ENCODE results near the gene VSIG10L. TPM values are rescaled to one million over a fixed set of nuclear protein-coding genes. Genes with fewer than 3 reads are reported as not detected.

Gene VSIG10L
- total RNA-seq, 1 experiment from 2014 or later, result 4.5 TPM

DNA sequence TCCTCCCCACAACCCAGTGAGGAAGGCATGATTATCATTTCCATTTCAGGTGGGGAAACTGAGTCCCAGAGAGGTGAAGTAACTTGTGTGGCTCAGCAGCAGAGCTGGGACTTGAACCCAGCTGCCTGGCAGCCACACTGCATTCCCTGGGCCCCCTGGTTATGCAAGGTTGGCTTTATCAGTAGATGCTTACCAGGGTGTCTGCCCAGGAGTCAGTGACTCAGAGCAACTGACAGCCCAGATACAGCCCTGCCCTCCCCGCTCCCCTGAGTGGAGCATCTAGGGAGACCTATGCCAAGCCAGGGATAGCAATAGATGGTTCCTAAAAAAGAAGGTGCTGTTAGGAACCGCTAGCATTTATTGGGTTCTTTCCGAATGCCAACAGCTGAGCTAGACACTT, 24.6 kb downstream of the VSIG10L start:
- DNase-seq, result no peak
- H3K27me3 ChIP-seq (replicated peaks; ENCODE audit: control insufficient read depth, insufficient read depth, low read length), result no peaks in the 10 kb centered on the region
- H3K4me3 ChIP-seq (ENCODE audit: low read depth, low read length), result no peak overlapping the region
- Mint-ChIP-seq H3K27ac (ENCODE audit: unreplicated experiment) (no peak overlapping the region), H3K27me3 (ENCODE audit: insufficient read depth, unreplicated experiment) (peaks cover 6% of the 10 kb centered on the region), H3K9me3 (ENCODE audit: unreplicated experiment) (peaks cover 15% of the 10 kb centered on the region), H3K4me3 (ENCODE audit: unreplicated experiment) (no peak overlapping the region), H3K4me1 (ENCODE audit: low read depth, unreplicated experiment) (no peaks in the 10 kb centered on the region), H3K36me3 (ENCODE audit: insufficient read depth, unreplicated experiment) (no peaks in the 10 kb centered on the region)
- ChIA-PET POLR2A (no interaction called here), CTCF (no interaction called here)
- no peaks in the 10 kb centered on the region for H3K4me1 ChIP-seq
- peaks cover 6% of the 10 kb centered on the region for H3K9me3 ChIP-seq
- TF ChIP-seq, protein P1, sequence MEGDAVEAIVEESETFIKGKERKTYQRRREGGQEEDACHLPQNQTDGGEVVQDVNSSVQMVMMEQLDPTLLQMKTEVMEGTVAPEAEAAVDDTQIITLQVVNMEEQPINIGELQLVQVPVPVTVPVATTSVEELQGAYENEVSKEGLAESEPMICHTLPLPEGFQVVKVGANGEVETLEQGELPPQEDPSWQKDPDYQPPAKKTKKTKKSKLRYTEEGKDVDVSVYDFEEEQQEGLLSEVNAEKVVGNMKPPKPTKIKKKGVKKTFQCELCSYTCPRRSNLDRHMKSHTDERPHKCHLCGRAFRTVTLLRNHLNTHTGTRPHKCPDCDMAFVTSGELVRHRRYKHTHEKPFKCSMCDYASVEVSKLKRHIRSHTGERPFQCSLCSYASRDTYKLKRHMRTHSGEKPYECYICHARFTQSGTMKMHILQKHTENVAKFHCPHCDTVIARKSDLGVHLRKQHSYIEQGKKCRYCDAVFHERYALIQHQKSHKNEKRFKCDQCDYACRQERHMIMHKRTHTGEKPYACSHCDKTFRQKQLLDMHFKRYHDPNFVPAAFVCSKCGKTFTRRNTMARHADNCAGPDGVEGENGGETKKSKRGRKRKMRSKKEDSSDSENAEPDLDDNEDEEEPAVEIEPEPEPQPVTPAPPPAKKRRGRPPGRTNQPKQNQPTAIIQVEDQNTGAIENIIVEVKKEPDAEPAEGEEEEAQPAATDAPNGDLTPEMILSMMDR (IDR thresholded peaks at IDR 0.05; ENCODE audit: insufficient read depth in 1 of 2, low read depth in 1 of 2, low read length in 1 of 2, severe bottlenecking in 1 of 2, unreplicated experiment in 1 of 2), result no peak
- H3K36me3 ChIP-seq (ENCODE audit: control insufficient read depth, insufficient read depth, low read length), result no peaks in the 10 kb centered on the region
- intact Hi-C loops (cut with micrococcal nuclease; ENCODE audit: unreplicated experiment), result no loop called here
- BruUV-seq (replicated peaks), result no TSS peak

DNA sequence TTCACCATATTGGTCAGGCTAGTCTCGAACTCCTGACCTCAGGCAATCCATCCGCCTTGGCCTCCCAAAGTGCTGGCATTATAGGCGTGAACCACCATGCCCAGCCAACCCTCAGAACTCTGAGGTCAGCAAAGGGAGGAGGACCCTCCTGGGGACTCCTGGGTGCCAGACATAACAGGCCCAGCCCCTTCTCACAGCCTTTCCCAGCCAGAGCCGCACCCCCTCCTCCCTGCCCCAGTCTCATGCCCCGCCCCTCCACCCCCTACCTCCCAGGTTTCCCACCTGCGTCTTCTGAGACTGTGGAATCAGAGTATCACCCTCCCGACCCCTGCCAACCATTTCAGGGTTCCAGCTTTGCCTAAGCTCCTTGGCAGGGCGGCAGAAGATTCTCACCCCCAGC, 25.3 kb downstream of the VSIG10L start:
- Histone ChIP-seq H3K36me3 (ENCODE audit: control insufficient read depth, insufficient read depth, low read length) (no peaks in the 10 kb centered on the region), H3K9me3 (peaks cover 6% of the 10 kb centered on the region), H3K4me1 (no peaks in the 10 kb centered on the region), H3K4me3 (ENCODE audit: low read depth, low read length) (no peak overlapping the region), H3K27me3 (replicated peaks; ENCODE audit: control insufficient read depth, insufficient read depth, low read length) (no peaks in the 10 kb centered on the region)
- DNase-seq, result no peak
- Mint-ChIP-seq H3K36me3 (ENCODE audit: insufficient read depth, unreplicated experiment) (no peaks in the 10 kb centered on the region), H3K4me3 (ENCODE audit: unreplicated experiment) (no peak overlapping the region), H3K4me1 (ENCODE audit: low read depth, unreplicated experiment) (no peaks in the 10 kb centered on the region), H3K9me3 (ENCODE audit: unreplicated experiment) (peaks cover 15% of the 10 kb centered on the region), H3K27ac (ENCODE audit: unreplicated experiment) (no peak overlapping the region), H3K27me3 (ENCODE audit: insufficient read depth, unreplicated experiment) (peaks cover 6% of the 10 kb centered on the region)
- intact Hi-C loops (cut with micrococcal nuclease; ENCODE audit: unreplicated experiment), result no loop called here
- TF ChIP-seq, protein P1 (IDR thresholded peaks at IDR 0.05; ENCODE audit: insufficient read depth in 1 of 2, low read depth in 1 of 2, low read length in 1 of 2, severe bottlenecking in 1 of 2, unreplicated experiment in 1 of 2), result no peak
- POLR2A ChIA-PET, result no interaction called here
- no TSS peak for BruUV-seq (replicated peaks)
- CTCF ChIA-PET, result no interaction called here

DNA sequence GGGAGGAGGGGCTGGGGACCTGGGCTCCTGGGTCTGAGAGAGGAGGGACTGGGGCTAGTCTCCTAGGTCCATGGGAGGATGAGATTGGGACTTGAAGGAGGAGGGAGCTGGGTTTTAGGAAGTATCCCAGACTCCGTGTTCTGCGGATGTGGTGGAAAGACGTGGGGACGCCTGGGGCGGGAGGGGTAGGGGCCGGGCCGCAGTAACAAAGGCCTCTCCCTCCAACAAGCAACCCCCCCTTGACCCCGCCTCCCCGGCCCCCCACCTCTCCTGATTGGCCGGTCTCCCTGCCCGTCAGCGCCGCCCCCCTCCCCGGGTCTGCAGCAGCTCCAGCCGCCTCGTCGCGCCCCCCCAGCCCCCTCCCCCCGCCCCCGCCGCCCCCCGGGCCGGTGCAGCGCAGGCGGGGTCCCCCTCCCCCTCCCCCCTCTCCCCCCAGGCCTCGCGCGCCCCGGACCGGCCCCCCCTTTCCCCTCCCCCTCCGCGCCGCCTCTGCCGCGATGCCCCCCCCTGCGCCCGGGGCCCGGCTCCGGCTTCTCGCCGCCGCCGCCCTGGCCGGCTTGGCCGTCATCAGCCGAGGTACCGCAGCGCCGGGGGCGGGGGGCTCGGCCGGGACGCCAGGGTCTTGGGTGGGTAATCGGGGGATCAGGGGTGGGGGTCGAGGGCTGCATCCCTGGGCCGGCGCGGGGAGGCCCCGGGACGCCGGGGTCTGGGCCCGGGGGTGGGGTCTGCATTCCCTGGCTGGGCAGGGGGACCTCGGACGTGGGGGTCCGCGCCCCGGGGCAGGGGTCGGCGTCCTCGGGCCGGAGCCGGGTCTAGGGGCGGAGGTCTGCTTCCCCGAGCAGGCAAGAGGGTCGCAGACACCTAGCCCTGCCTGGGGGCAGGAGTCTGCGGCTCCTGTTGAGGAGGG, 30.3 kb downstream of the VSIG10L start, which contains the start of gene IGLON5:
Gene IGLON5, plus strand, starts transcription at position 294 of the 907 bp plus-strand sequence. Its CDS starts 204 bp downstream, at position 498.
- BruUV-seq (replicated peaks), result no TSS peak

More for the DNA sequence above, 30.3 kb downstream of the VSIG10L start, which contains the start of gene IGLON5:
- intact Hi-C loops (cut with micrococcal nuclease; ENCODE audit: unreplicated experiment), result no loop called here
- no peak within 1 kb of the TSS for H3K4me3 ChIP-seq (ENCODE audit: low read depth, low read length)
- no peaks in the 10 kb centered on the region for H3K27me3 ChIP-seq (replicated peaks; ENCODE audit: control insufficient read depth, insufficient read depth, low read length)
- CTCF ChIA-PET, result no interaction called here
- no peaks in the 10 kb centered on the region for H3K36me3 ChIP-seq (ENCODE audit: control insufficient read depth, insufficient read depth, low read length)
- H3K27me3 Mint-ChIP-seq (ENCODE audit: insufficient read depth, unreplicated experiment), result peaks cover 8% of the 10 kb centered on the region
- TF ChIP-seq, protein P1 (IDR thresholded peaks at IDR 0.05; ENCODE audit: insufficient read depth in 1 of 2, low read depth in 1 of 2, low read length in 1 of 2, severe bottlenecking in 1 of 2, unreplicated experiment in 1 of 2), result no peak
- H3K4me1 ChIP-seq, result no peaks in the 10 kb centered on the region
- H3K4me1 Mint-ChIP-seq (ENCODE audit: low read depth, unreplicated experiment), result no peaks in the 10 kb centered on the region
- POLR2A ChIA-PET, result no interaction called here
- H3K4me3 Mint-ChIP-seq (ENCODE audit: unreplicated experiment), result no peak within 1 kb of the TSS
- no peak within 1 kb of the TSS for H3K27ac Mint-ChIP-seq (ENCODE audit: unreplicated experiment)
- H3K9me3 Mint-ChIP-seq (ENCODE audit: unreplicated experiment), result peaks cover 35% of the 10 kb centered on the region
- no peaks in the 10 kb centered on the region for H3K36me3 Mint-ChIP-seq (ENCODE audit: insufficient read depth, unreplicated experiment)
- DNase-seq, result no peak
- peaks cover 14% of the 10 kb centered on the region for H3K9me3 ChIP-seq

Data from Caco-2 (cell line).